Panc1 (cell line): ENCODE measurements around the gene THADA.

Experiments
- CTCF ChIP-seq: fragments of 450-650 bp; IDR thresholded peaks from 2 replicates; pipeline ENCODE4 v1.5.1; 2017; ENCODE audit warnings: mild to moderate bottlenecking
- POLR2AphosphoS5 ChIP-seq: IDR thresholded peaks from 2 replicates; pipeline ENCODE4 v1.6.1; 2012; ENCODE audit warnings: mild to moderate bottlenecking, low read depth, low read length, moderate library complexity
- REST ChIP-seq, 2 experiments: IDR thresholded peaks; 2 replicates each; pipeline ENCODE4 v1.6.1; 2011 to 2012; ENCODE audit warnings: low read depth in 2 of 2, control low read depth in 1 of 2, low read length in 1 of 2, mild to moderate bottlenecking in 1 of 2, moderate library complexity in 1 of 2; ENCODE audit not compliant: insufficient read depth in 1 of 2

DNA sequence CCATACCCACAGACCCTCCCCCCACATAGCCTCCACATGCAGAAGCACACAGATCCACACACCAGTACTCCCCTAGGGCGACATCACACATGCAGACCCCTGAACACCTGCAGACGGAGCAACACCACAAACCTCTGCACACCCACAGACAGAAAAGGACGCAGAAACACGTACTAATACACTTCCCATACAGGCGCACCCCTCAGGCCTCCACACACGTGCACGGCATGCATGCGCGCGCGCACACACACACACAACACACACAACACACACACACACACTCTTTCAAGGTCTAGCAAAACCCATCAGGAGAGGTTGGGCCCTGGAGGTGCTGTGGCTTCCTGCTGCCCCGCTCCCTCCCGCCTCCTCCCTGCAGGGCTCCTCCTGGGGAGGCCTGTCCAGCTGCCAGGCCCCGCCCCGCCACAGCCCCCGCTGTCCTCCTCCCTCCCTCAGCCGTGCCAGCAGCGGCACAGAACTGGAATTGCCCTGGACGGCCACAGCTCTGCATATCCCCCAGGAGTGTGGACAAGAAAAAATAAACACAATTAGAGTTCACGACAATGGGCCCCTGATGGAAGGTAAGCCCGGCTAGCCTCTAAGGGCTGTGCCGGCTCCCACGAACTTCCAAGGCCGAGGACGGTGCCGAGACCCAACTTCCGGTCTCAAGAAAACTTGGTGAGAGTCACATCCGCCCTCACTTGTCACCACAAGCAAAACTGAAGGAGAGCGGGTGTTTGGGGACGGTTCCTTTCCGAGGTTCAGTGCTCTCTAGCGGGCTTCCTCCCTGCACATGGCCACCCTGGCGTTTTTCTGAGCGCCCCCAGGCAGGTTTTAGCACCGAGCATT is 376.2 kb downstream of the THADA start:
- TF ChIP-seq POLR2AphosphoS5 (peak; percentile 79), CTCF (no peak), REST (IDR thresholded peaks at IDR 0.05; ENCODE audit: insufficient read depth in 1 of 2, low read depth in 2 of 2, low read length in 1 of 2) (no peak)
